Liver (tissue), 9 donors: ENCODE data around the gene NOS1. TPM values are rescaled to one million over a fixed set of nuclear protein-coding genes. Genes with fewer than 3 reads are reported as not detected.

Experiments used
- DNase-seq: peaks from one replicate; pipeline ENCODE4 v3.0.0-alpha.2; 2017; ENCODE audit warnings: low spot score
- H3K27ac ChIP-seq, 2 donors: one replicate each; pipeline ENCODE4 v1.7.0; 2013; ENCODE audit warnings: inconsistent platforms in 2 of 2, low read length in 2 of 2, control low read depth in 1 of 2, low read depth in 1 of 2, mild to moderate bottlenecking in 1 of 2
- H3K27me3 ChIP-seq, 4 donors: one replicate each; pipeline versions ENCODE4 v1.6.1 to v1.7.0; 2013; ENCODE audit warnings: low read length in 3 of 4, inconsistent platforms in 1 of 4, mild to moderate bottlenecking in 1 of 4, moderate library complexity in 1 of 4; ENCODE audit not compliant: control insufficient read depth in 4 of 4, insufficient read depth in 4 of 4
- H3K36me3 ChIP-seq, 4 donors: one replicate each; pipeline versions ENCODE4 v1.6.1 to v1.7.0; 2013; ENCODE audit warnings: low read length in 3 of 4, mild to moderate bottlenecking in 3 of 4, low read depth in 1 of 4, moderate library complexity in 1 of 4; ENCODE audit not compliant: control insufficient read depth in 4 of 4, insufficient read depth in 3 of 4
- H3K4me1 ChIP-seq, 4 donors: one replicate each; pipeline versions ENCODE4 v1.6.1 to v1.7.0; 2013; ENCODE audit warnings: low read length in 3 of 4, mild to moderate bottlenecking in 3 of 4, moderate library complexity in 1 of 4; ENCODE audit not compliant: control insufficient read depth in 4 of 4, insufficient read depth in 4 of 4
- H3K4me3 ChIP-seq, 3 donors: one replicate each; pipeline versions ENCODE4 v1.6.1 to v1.7.0; 2013; ENCODE audit warnings: low read length in 3 of 3, control low read depth in 1 of 3, low read depth in 1 of 3, mild to moderate bottlenecking in 1 of 3
- H3K9ac ChIP-seq, 2 donors: one replicate each; pipeline ENCODE4 v1.7.0; 2013; ENCODE audit warnings: low read length in 2 of 2, mild to moderate bottlenecking in 2 of 2, moderate library complexity in 2 of 2, control low read depth in 1 of 2, low read depth in 1 of 2
- H3K9me3 ChIP-seq, 4 donors: one replicate each; pipeline versions ENCODE4 v1.6.1 to v1.7.0; 2013; ENCODE audit warnings: low read length in 3 of 4; ENCODE audit not compliant: control insufficient read depth in 4 of 4
- CTCF ChIP-seq: fragments of 150-350 bp; IDR thresholded peaks from 2 replicates; pipeline ENCODE4 v1.5.1; 2017; ENCODE audit warnings: improper control_type of control experiment, low read depth, low read length; ENCODE audit not compliant: missing input control
- FOXA2 ChIP-seq: IDR thresholded peaks from 2 replicates; pipeline ENCODE4 v1.6.1; 2016; ENCODE audit warnings: antibody characterized with exemption
- GABPA ChIP-seq, 2 donors: IDR thresholded peaks in 1 of 2; conservative IDR thresholded peaks in 1 of 2; 2 replicates each; pipeline ENCODE4 v1.6.1; 2016; ENCODE audit warnings: antibody characterized with exemption in 2 of 2, mild to moderate bottlenecking in 1 of 2, moderate library complexity in 1 of 2
- HNF4A ChIP-seq, 2 donors: conservative IDR thresholded peaks; 2 replicates each; pipeline ENCODE4 v1.6.1; 2016; ENCODE audit warnings: antibody characterized with exemption in 2 of 2, mild to moderate bottlenecking in 2 of 2
- SP1 ChIP-seq: IDR thresholded peaks from 2 replicates; pipeline ENCODE4 v1.6.1; 2018; ENCODE audit warnings: antibody characterized with exemption, mild to moderate bottlenecking
- ZBTB33 ChIP-seq: IDR thresholded peaks from 2 replicates; pipeline ENCODE4 v1.6.1; 2016; ENCODE audit warnings: antibody characterized with exemption
- WGBS: extraction: QIAGEN DNeasy Blood & Tissue Kit; methylation state at CpG from one replicate; pipeline ENCODE4 v1.1.7; 2013; 5-methylcytosine and 5-hydroxymethylcytosine counted together
- polyA plus RNA-seq, 2 donors: library from polyadenylated mRNA; stranded (reverse) in 1 of 2; unstranded in 1 of 2; fragments of 200-250 nt in 1 of 2; fragments of >200 nt in 1 of 2; fragmentation: Nextera tagmentation in 1 of 2; extraction: Ambion mirVana in 1 of 2; gene quantifications; one replicate each; pipeline versions ENCODE4 v1.2.1 to v1.2.3, GENCODE V29; 2013 to 2015
- total RNA-seq, 2 donors: library from RNA; depleted of rRNA; stranded (reverse); fragments of >200 nt; gene quantifications; one replicate each; pipeline ENCODE4 v1.2.3, GENCODE V29; 2014
- TF ChIP-seq, protein P1 (sequence below): IDR thresholded peaks from 2 replicates; pipeline ENCODE4 v1.6.1; 2016; ENCODE audit warnings: antibody characterized with exemption, mild to moderate bottlenecking
- TF ChIP-seq, protein P2 (sequence below): IDR thresholded peaks from 2 replicates; pipeline ENCODE4 v1.6.1; 2016; ENCODE audit warnings: antibody characterized with exemption
- donor health status: healthy.
- donor health status: healthy.
- donor health status: healthy.
- donor health status: healthy.
- donor health status: healthy.

Gene NOS1
- total and polyA plus RNA-seq, 4 donors = under 0.01 to 0.08 (median 0.01) TPM; not detected in 1

- no peaks in the 10 kb centered on the region for H3K9me3 ChIP-seq
- H3K4me1 ChIP-seq = peaks cover 0 to 8% (median 2%) of the 10 kb centered on the region in 4 donors
- TF ChIP-seq ZBTB33 (no peak), HNF4A (conservative IDR thresholded peaks at IDR 0.05) (no peak), CTCF (no peak), SP1 (no peak)
- no peak overlapping the region for H3K27ac ChIP-seq
- no peaks in the 10 kb centered on the region for H3K36me3 ChIP-seq
- H3K27me3 ChIP-seq = peaks cover 5 to 13% (median 11%) of the 10 kb centered on the region in 4 donors
- no peak overlapping the region for H3K9ac ChIP-seq
- H3K4me3 ChIP-seq = no peak overlapping the region
- DNase-seq = no peak
- 46% methylated on average over 9 of the region's 9 CpGs for WGBS
Measured at GRCh38 chr12:117365049-117365616, 3.7 kb upstream of the NOS1 start.

DNA sequence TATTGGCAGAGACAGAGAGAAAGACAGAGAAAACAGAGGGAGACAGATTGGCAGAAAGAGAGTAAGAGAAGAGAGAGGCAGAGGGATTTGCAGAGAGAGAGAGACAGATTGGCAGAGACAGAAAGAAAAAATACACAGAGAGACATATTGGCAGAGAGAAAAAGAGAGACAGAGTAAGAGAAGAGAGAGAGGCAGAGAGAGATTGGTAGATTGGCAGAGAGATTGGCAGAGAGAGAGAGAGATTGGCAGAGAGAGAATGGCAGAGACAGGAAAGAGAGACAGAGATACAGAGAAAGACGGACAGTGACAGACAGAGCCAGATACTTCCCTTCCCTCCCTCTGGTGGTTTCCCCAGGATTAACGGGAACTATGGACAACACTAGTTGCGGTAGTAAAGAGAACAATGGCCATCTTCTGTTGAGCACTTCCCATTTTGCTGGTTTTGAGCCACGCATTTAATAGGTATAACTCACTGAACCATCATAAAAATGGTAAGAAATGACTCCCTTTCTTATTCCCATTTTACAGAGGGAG lies 2.6 kb upstream of the NOS1 start:
- peaks cover 0 to 10% (median 2%) of the 10 kb centered on the region in 4 donors for H3K4me1 ChIP-seq
- no peak for DNase-seq
- WGBS = 10% methylated on average over 4 of the region's 4 CpGs
- H3K36me3 ChIP-seq = no peaks in the 10 kb centered on the region
- no peak overlapping the region for H3K4me3 ChIP-seq
- no peaks in the 10 kb centered on the region for H3K9me3 ChIP-seq
- no peak overlapping the region for H3K9ac ChIP-seq
- H3K27ac ChIP-seq = no peak overlapping the region
- H3K27me3 ChIP-seq = peaks cover 5 to 15% (median 11%) of the 10 kb centered on the region in 4 donors
- TF ChIP-seq FOXA2 (no peak), GABPA (IDR thresholded peaks at IDR 0.05 in 1 of 2, conservative IDR thresholded peaks at IDR 0.05 in 1 of 2) (no peak)
- TF ChIP-seq, protein P1, sequence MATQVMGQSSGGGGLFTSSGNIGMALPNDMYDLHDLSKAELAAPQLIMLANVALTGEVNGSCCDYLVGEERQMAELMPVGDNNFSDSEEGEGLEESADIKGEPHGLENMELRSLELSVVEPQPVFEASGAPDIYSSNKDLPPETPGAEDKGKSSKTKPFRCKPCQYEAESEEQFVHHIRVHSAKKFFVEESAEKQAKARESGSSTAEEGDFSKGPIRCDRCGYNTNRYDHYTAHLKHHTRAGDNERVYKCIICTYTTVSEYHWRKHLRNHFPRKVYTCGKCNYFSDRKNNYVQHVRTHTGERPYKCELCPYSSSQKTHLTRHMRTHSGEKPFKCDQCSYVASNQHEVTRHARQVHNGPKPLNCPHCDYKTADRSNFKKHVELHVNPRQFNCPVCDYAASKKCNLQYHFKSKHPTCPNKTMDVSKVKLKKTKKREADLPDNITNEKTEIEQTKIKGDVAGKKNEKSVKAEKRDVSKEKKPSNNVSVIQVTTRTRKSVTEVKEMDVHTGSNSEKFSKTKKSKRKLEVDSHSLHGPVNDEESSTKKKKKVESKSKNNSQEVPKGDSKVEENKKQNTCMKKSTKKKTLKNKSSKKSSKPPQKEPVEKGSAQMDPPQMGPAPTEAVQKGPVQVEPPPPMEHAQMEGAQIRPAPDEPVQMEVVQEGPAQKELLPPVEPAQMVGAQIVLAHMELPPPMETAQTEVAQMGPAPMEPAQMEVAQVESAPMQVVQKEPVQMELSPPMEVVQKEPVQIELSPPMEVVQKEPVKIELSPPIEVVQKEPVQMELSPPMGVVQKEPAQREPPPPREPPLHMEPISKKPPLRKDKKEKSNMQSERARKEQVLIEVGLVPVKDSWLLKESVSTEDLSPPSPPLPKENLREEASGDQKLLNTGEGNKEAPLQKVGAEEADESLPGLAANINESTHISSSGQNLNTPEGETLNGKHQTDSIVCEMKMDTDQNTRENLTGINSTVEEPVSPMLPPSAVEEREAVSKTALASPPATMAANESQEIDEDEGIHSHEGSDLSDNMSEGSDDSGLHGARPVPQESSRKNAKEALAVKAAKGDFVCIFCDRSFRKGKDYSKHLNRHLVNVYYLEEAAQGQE = no peak
- TF ChIP-seq, protein P2, sequence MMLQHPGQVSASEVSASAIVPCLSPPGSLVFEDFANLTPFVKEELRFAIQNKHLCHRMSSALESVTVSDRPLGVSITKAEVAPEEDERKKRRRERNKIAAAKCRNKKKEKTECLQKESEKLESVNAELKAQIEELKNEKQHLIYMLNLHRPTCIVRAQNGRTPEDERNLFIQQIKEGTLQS = no peak
